ENCODE data around the gene ERAL1. TPM values are rescaled to one million over a fixed set of nuclear protein-coding genes. Genes with fewer than 3 reads are reported as not detected.
"Not testable (repeated sequence)": the region's sequence is repeated elsewhere in the genome, so short reads cannot be mapped to it uniquely, and the experiment has no call there.

ERAL1 gene
- total RNA-seq, 1 experiment from 2014 or later = 47.1 TPM

- no peak overlapping the region for H3K4me2 ChIP-seq
- no peaks in the 10 kb centered on the region for H3K4me1 ChIP-seq (replicated peaks; ENCODE audit: insufficient read depth)
- ChIA-PET POLR2A (ENCODE audit: unreplicated experiment) (interaction anchor here (0.6 kb wide), 1 partner anchor 204 kb away, joined by 16 read pairs; no protein-coding TSS in a partner anchor), CTCF (no interaction called here)
- no peaks in the 10 kb centered on the region for H3K9me3 ChIP-seq (ENCODE audit: insufficient read depth, low read depth)
- H4K20me1 ChIP-seq (ENCODE audit: insufficient read depth) = peaks cover 6% of the 10 kb centered on the region; the same call in 1 of the 2 replicates
- H3K27ac ChIP-seq = no peak overlapping the region
- no peak for DNase-seq
- intact Hi-C loops (cut with micrococcal nuclease; ENCODE audit: unreplicated experiment) = no loop called here
- no peaks in the 10 kb centered on the region for H3K9me2 ChIP-seq (ENCODE audit: insufficient read depth)
- TF ChIP-seq EZH2 (IDR thresholded peaks at IDR 0.05; ENCODE audit: low read depth) = no peak
- no peak for TF ChIP-seq CTCF (conservative IDR thresholded peaks at IDR 0.05)
- H3K36me3 ChIP-seq (ENCODE audit: low read depth) = peaks cover 4% of the 10 kb centered on the region; the same call in 1 of the 2 replicates
- no peaks in the 10 kb centered on the region for H3K27me3 ChIP-seq (ENCODE audit: insufficient read depth, low read depth)
- H2AFZ ChIP-seq = no peak overlapping the region
- H3F3A ChIP-seq (ENCODE audit: insufficient read depth, low read depth) = no peaks in the 10 kb centered on the region
- H3K4me3 ChIP-seq = no peak overlapping the region
- peaks cover 20% of the 10 kb centered on the region for H3K79me2 ChIP-seq (ENCODE audit: low read depth)
- BruUV-seq (replicated peaks) = no TSS peak
Measured at GRCh38 chr17:28834420-28834819, 20.4 kb upstream of the ERAL1 start.

GRCh38 chr17:28836541-28836940 is 18.3 kb upstream of the ERAL1 start:
- H4K20me1 ChIP-seq (ENCODE audit: insufficient read depth); H3K4me1 ChIP-seq (replicated peaks; ENCODE audit: insufficient read depth); DNase-seq; H3K27me3 ChIP-seq (ENCODE audit: insufficient read depth, low read depth); H2AFZ ChIP-seq; H3K4me2 ChIP-seq; H3K9me3 ChIP-seq (ENCODE audit: insufficient read depth, low read depth); H3K36me3 ChIP-seq (ENCODE audit: low read depth); H3K4me3 ChIP-seq; H3F3A ChIP-seq (ENCODE audit: insufficient read depth, low read depth); H3K9me2 ChIP-seq (ENCODE audit: insufficient read depth); H3K27ac ChIP-seq; BruUV-seq (replicated peaks); POLR2A ChIA-PET (ENCODE audit: unreplicated experiment); intact Hi-C loops (cut with micrococcal nuclease; ENCODE audit: unreplicated experiment); CTCF ChIA-PET: not testable (repeated sequence)
- peaks cover 40% of the 10 kb centered on the region for H3K79me2 ChIP-seq (ENCODE audit: low read depth)

DNA sequence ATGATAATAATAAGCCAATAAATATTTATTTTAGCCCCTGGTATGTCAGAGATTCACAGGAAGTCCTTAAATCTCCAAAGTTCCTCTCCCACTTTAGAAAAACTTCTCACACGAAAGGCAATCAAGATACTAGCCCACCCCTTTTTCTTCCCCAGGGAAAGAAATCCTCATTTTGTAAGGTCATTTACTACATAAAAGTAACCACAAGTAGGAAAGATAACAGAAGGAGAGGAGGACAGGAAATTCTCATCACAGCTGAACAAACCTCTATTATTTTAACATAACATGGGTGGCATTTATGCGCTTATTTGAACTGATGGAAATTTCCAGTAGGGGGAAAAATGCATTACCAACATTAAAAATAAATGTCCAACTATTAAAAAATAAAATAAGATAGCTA is 15.6 kb upstream of the ERAL1 start:
- intact Hi-C loops (cut with micrococcal nuclease; ENCODE audit: unreplicated experiment) = no loop called here
- DNase-seq = no peak
- Histone ChIP-seq H2AFZ (no peak overlapping the region), H3K9me3 (ENCODE audit: insufficient read depth, low read depth) (no peaks in the 10 kb centered on the region), H3K4me1 (replicated peaks; ENCODE audit: insufficient read depth) (peaks cover 12% of the 10 kb centered on the region), H3K27me3 (ENCODE audit: insufficient read depth, low read depth) (no peaks in the 10 kb centered on the region), H3K4me3 (no peak overlapping the region), H3K36me3 (ENCODE audit: low read depth) (peaks cover under 1% of the 10 kb centered on the region; the same call in 1 of the 2 replicates), H3K79me2 (ENCODE audit: low read depth) (peaks cover 54% of the 10 kb centered on the region), H3K27ac (no peak overlapping the region), H3K4me2 (no peak overlapping the region), H4K20me1 (ENCODE audit: insufficient read depth) (peaks cover 6% of the 10 kb centered on the region; the same call in 1 of the 2 replicates), H3K9me2 (ENCODE audit: insufficient read depth) (no peaks in the 10 kb centered on the region), H3F3A (ENCODE audit: insufficient read depth, low read depth) (peaks cover 9% of the 10 kb centered on the region; the same call in 1 of the 2 replicates)
- no TSS peak for BruUV-seq (replicated peaks)
- ChIA-PET POLR2A (ENCODE audit: unreplicated experiment) (no interaction called here), CTCF (no interaction called here)
- no peak for TF ChIP-seq CTCF (conservative IDR thresholded peaks at IDR 0.05)
- TF ChIP-seq EZH2 (IDR thresholded peaks at IDR 0.05; ENCODE audit: low read depth) = no peak

- H3K9me2 ChIP-seq (ENCODE audit: insufficient read depth) = no peaks in the 10 kb centered on the region
- TF ChIP-seq CTCF (conservative IDR thresholded peaks at IDR 0.05) (no peak), EZH2 (IDR thresholded peaks at IDR 0.05; ENCODE audit: low read depth) (no peak)
- DNase-seq = no peak
- H3F3A ChIP-seq (ENCODE audit: insufficient read depth, low read depth) = peaks cover 16% of the 10 kb centered on the region; the same call in 1 of the 2 replicates
- H3K27me3 ChIP-seq (ENCODE audit: insufficient read depth, low read depth) = no peaks in the 10 kb centered on the region
- H4K20me1 ChIP-seq (ENCODE audit: insufficient read depth) = no peaks in the 10 kb centered on the region
- H3K79me2 ChIP-seq (ENCODE audit: low read depth) = peaks cover 54% of the 10 kb centered on the region
- ChIA-PET POLR2A (ENCODE audit: unreplicated experiment) (interaction anchor here (0.6 to 0.7 kb wide), 5 partner anchors 21 to 801 kb away, joined by 3 to 10 read pairs (median 6); no protein-coding TSS in a partner anchor), CTCF (no interaction called here)
- peak overlapping the region; percentile 89 for H3K4me2 ChIP-seq
- H3K4me3 ChIP-seq = peak overlapping the region; percentile 89
- no peaks in the 10 kb centered on the region for H3K36me3 ChIP-seq (ENCODE audit: low read depth)
- H3K27ac ChIP-seq = no peak overlapping the region
- intact Hi-C loops (cut with micrococcal nuclease; ENCODE audit: unreplicated experiment) = no loop called here
- H3K9me3 ChIP-seq (ENCODE audit: insufficient read depth, low read depth) = no peaks in the 10 kb centered on the region
- H2AFZ ChIP-seq = peak overlapping the region; percentile 100
- BruUV-seq (replicated peaks) = no TSS peak
- H3K4me1 ChIP-seq (replicated peaks; ENCODE audit: insufficient read depth) = peaks cover 12% of the 10 kb centered on the region
Measured at GRCh38 chr17:28841901-28842281, 12.9 kb upstream of the ERAL1 start.
